Loucy (cell line): ENCODE measurements around the gene ST8SIA3.

Experiments used
- H2AFZ ChIP-seq: fragments of 200-600 bp; sonication (generic); 2 replicates; pipeline ENCODE4 v1.6.0; 2016; ENCODE audit warnings: antibody characterized with exemption, mild to moderate bottlenecking, low read length, moderate library complexity
- H3F3A ChIP-seq: fragments of 200-600 bp; 2 replicates; pipeline ENCODE4 v1.6.0; 2016; ENCODE audit warnings: antibody characterized with exemption, low read depth, mild to moderate bottlenecking
- H3K27me3 ChIP-seq: fragments of 200-600 bp; sonication (generic); 2 replicates; pipeline ENCODE4 v1.6.1; 2014; ENCODE audit warnings: low read length, mild to moderate bottlenecking; ENCODE audit not compliant: insufficient read depth, poor library complexity, severe bottlenecking
- H3K36me3 ChIP-seq: fragments of 200-600 bp; sonication (generic); 2 replicates; pipeline ENCODE4 v1.6.1; 2016; ENCODE audit warnings: low read length; ENCODE audit not compliant: insufficient read depth
- H3K4me1 ChIP-seq: fragments of 200-600 bp; sonication (generic); 2 replicates; pipeline ENCODE4 v1.5.1; 2014; ENCODE audit warnings: low read length, mild to moderate bottlenecking; ENCODE audit not compliant: insufficient read depth, poor library complexity, severe bottlenecking
- H3K4me2 ChIP-seq: fragments of 200-600 bp; sonication (generic); 2 replicates; pipeline ENCODE4 v1.6.0; 2014; ENCODE audit warnings: antibody characterized with exemption, low read length, low read depth, mild to moderate bottlenecking; ENCODE audit not compliant: poor library complexity, severe bottlenecking
- H3K4me3 ChIP-seq: fragments of 200-600 bp; sonication (generic); 2 replicates; pipeline ENCODE4 v1.5.1; 2014; ENCODE audit warnings: low read length, mild to moderate bottlenecking, mixed read lengths; ENCODE audit not compliant: poor library complexity, severe bottlenecking
- H3K79me2 ChIP-seq: fragments of 200-600 bp; sonication (generic); 2 replicates; pipeline ENCODE4 v1.6.1; 2014; ENCODE audit warnings: low read length; ENCODE audit not compliant: insufficient read depth
- H3K9ac ChIP-seq: fragments of 200-600 bp; sonication (generic); 2 replicates; pipeline ENCODE4 v1.6.0; 2014; ENCODE audit warnings: mild to moderate bottlenecking, low read depth, low read length, moderate library complexity; ENCODE audit not compliant: poor library complexity, severe bottlenecking
- H3K9me2 ChIP-seq: fragments of 200-600 bp; sonication (generic); replicated peaks from 2 replicates; pipeline ENCODE4 v1.6.1; 2016; ENCODE audit warnings: low read depth, low read length, mixed read lengths
- H3K9me3 ChIP-seq: fragments of 200-600 bp; sonication (generic); 2 replicates; pipeline ENCODE4 v1.6.1; 2014; ENCODE audit warnings: mild to moderate bottlenecking, antibody characterized with exemption, low read length, low read depth; ENCODE audit not compliant: insufficient read depth
- H4K20me1 ChIP-seq: fragments of 200-600 bp; sonication (generic); 2 replicates; pipeline ENCODE4 v1.6.0; 2014; ENCODE audit warnings: antibody characterized with exemption, low read length, mild to moderate bottlenecking; ENCODE audit not compliant: insufficient read depth, poor library complexity, severe bottlenecking
- CTCF ChIP-seq: fragments of 200-600 bp; sonication (generic); conservative IDR thresholded peaks from 2 replicates; pipeline ENCODE4 v1.5.1; 2014; ENCODE audit warnings: mild to moderate bottlenecking, antibody characterized with exemption, low read length
- EZH2phosphoT487 ChIP-seq: fragments of 200-600 bp; IDR thresholded peaks from 2 replicates; pipeline ENCODE4 v1.6.1; 2018; ENCODE audit warnings: antibody characterized with exemption, mild to moderate bottlenecking, moderate library complexity, borderline replicate concordance

ST8SIA3 gene

GRCh38 chr18:57404345-57404744 is 52.0 kb downstream of the ST8SIA3 start:
- H3K27me3 ChIP-seq = no peaks in the 10 kb centered on the region
- TF ChIP-seq EZH2phosphoT487 (no peak), CTCF (no peak)
- no peaks in the 10 kb centered on the region for H3K9me2 ChIP-seq
- H2AFZ ChIP-seq = no peak overlapping the region
- no peaks in the 10 kb centered on the region for H3K4me1 ChIP-seq
- no peaks in the 10 kb centered on the region for H3K36me3 ChIP-seq
- H3K4me3 ChIP-seq = no peak overlapping the region
- no peaks in the 10 kb centered on the region for H3K9me3 ChIP-seq
- no peak overlapping the region for H3K9ac ChIP-seq
- no peak overlapping the region for H3K4me2 ChIP-seq
- H3F3A ChIP-seq = no peaks in the 10 kb centered on the region
- H3K79me2 ChIP-seq = no peaks in the 10 kb centered on the region
- H4K20me1 ChIP-seq = no peaks in the 10 kb centered on the region

DNA sequence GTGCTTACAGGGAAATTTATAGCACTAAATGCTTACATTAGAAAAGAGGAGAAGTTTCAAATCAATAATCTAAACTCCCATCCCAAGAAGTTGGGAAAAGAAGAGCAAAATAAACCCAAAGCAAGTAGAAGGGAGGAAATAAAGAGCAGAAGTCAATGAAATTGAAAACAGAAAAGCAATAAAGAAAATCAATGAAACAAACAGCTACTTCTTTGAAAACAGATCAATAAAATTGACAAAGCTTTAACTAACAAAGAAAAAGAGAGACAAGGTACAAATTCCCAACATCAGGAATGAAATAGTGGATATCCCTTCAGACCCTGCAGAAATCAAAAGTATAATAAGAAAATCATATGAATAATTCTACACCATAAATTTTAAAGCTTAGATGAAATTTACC is 57.3 kb downstream of the ST8SIA3 start:
- Histone ChIP-seq H3K36me3 (no peaks in the 10 kb centered on the region), H3K9me3 (no peaks in the 10 kb centered on the region), H3K27me3 (no peaks in the 10 kb centered on the region), H3K79me2 (no peaks in the 10 kb centered on the region), H3K4me2 (no peak overlapping the region), H3K4me1 (no peaks in the 10 kb centered on the region), H3K9ac (no peak overlapping the region), H3K9me2 (no peaks in the 10 kb centered on the region), H4K20me1 (no peaks in the 10 kb centered on the region), H3F3A (no peaks in the 10 kb centered on the region), H3K4me3 (no peak overlapping the region), H2AFZ (no peak overlapping the region)
- TF ChIP-seq EZH2phosphoT487 (no peak), CTCF (no peak)

- no peaks in the 10 kb centered on the region for H3K9me3 ChIP-seq
- H3K9ac ChIP-seq = no peak overlapping the region
- TF ChIP-seq EZH2phosphoT487 (no peak), CTCF (no peak)
Observed at GRCh38 chr18:57410749-57411148, 58.4 kb downstream of the ST8SIA3 start.

More at GRCh38 chr18:57410749-57411148, 58.4 kb downstream of the ST8SIA3 start:
- H3K79me2 ChIP-seq = no peaks in the 10 kb centered on the region
- no peak overlapping the region for H3K4me3 ChIP-seq
- no peaks in the 10 kb centered on the region for H3F3A ChIP-seq
- no peaks in the 10 kb centered on the region for H3K27me3 ChIP-seq
- no peak overlapping the region for H2AFZ ChIP-seq
- no peaks in the 10 kb centered on the region for H3K36me3 ChIP-seq
- H4K20me1 ChIP-seq = no peaks in the 10 kb centered on the region
- no peak overlapping the region for H3K4me2 ChIP-seq
- H3K4me1 ChIP-seq = no peaks in the 10 kb centered on the region
- no peaks in the 10 kb centered on the region for H3K9me2 ChIP-seq
